H9 (cell line): ENCODE measurements around the gene USP12. TPM values are rescaled to one million over a fixed set of nuclear protein-coding genes. Genes with fewer than 3 reads are reported as not detected.

Experiments used
- DNase-seq: peaks from one replicate; pipeline ENCODE4 v3.0.0-alpha.2; 2017
- H2AFZ ChIP-seq: one replicate; pipeline ENCODE4 v1.6.1; 2013; ENCODE audit warnings: mild to moderate bottlenecking, low read length, control low read depth, moderate library complexity
- H2AK5ac ChIP-seq: 2 replicates; pipeline ENCODE4 v1.6.1; 2013; ENCODE audit warnings: low read length, control low read depth, mixed read lengths; ENCODE audit not compliant: insufficient read length
- H2BK120ac ChIP-seq: one replicate; pipeline ENCODE4 v1.6.1; 2013; ENCODE audit warnings: low read depth, mild to moderate bottlenecking, low read length, control low read depth, inconsistent platforms; ENCODE audit not compliant: poor library complexity, severe bottlenecking
- H2BK12ac ChIP-seq: 2 replicates; pipeline ENCODE4 v1.6.1; 2013; ENCODE audit warnings: low read length, control low read depth, mixed read lengths, low read depth; ENCODE audit not compliant: insufficient read length
- H2BK15ac ChIP-seq: 2 replicates; pipeline ENCODE4 v1.6.1; 2013; ENCODE audit warnings: low read depth, low read length, control low read depth
- H2BK20ac ChIP-seq: one replicate; pipeline ENCODE4 v1.6.1; 2013; ENCODE audit warnings: low read depth, mild to moderate bottlenecking, low read length, control low read depth, inconsistent platforms; ENCODE audit not compliant: poor library complexity, severe bottlenecking
- H2BK5ac ChIP-seq: 2 replicates; pipeline ENCODE4 v1.6.1; 2013; ENCODE audit warnings: low read length, control low read depth, mixed read lengths; ENCODE audit not compliant: insufficient read length
- H3K14ac ChIP-seq: 2 replicates; pipeline ENCODE4 v1.6.1; 2013; ENCODE audit warnings: low read length, control low read depth; ENCODE audit not compliant: insufficient read depth
- H3K18ac ChIP-seq: 2 replicates; pipeline ENCODE4 v1.6.1; 2013; ENCODE audit warnings: low read depth, mild to moderate bottlenecking, mixed read lengths, low read length, control low read depth; ENCODE audit not compliant: insufficient read length
- H3K23ac ChIP-seq: 2 replicates; pipeline ENCODE4 v1.6.1; 2013; ENCODE audit warnings: low read length, control low read depth, mixed read lengths, low read depth; ENCODE audit not compliant: insufficient read length
- H3K23me2 ChIP-seq: 2 replicates; pipeline ENCODE4 v1.6.1; 2013; ENCODE audit warnings: low read depth, mild to moderate bottlenecking, mixed read lengths, low read length, control low read depth; ENCODE audit not compliant: insufficient read length, poor library complexity, severe bottlenecking
- H3K27ac ChIP-seq: 2 replicates; pipeline ENCODE4 v1.5.1; 2013; ENCODE audit warnings: low read length, control low read depth, mixed read lengths, low read depth; ENCODE audit not compliant: insufficient read length
- H3K27me3 ChIP-seq: 2 replicates; pipeline ENCODE4 v1.6.1; 2013; ENCODE audit warnings: low read length, control low read depth, inconsistent platforms; ENCODE audit not compliant: insufficient read depth
- H3K4ac ChIP-seq: 2 replicates; pipeline ENCODE4 v1.6.1; 2013; ENCODE audit warnings: low read depth, mild to moderate bottlenecking, control low read depth, inconsistent platforms, low read length, moderate library complexity
- H3K4me1 ChIP-seq: 2 replicates; pipeline ENCODE4 v1.6.1; 2013; ENCODE audit warnings: low read length, control low read depth, inconsistent platforms; ENCODE audit not compliant: insufficient read depth
- H3K4me2 ChIP-seq: 2 replicates; pipeline ENCODE4 v1.6.1; 2013; ENCODE audit warnings: low read length, control low read depth, mixed read lengths; ENCODE audit not compliant: insufficient read length, insufficient read depth
- H3K56ac ChIP-seq: 2 replicates; pipeline ENCODE4 v1.6.1; 2013; ENCODE audit warnings: low read depth, mild to moderate bottlenecking, mixed read lengths, low read length, control low read depth; ENCODE audit not compliant: insufficient read length
- H3K79me1 ChIP-seq: 2 replicates; pipeline ENCODE4 v1.6.1; 2013; ENCODE audit warnings: low read depth, mild to moderate bottlenecking, moderate library complexity, low read length, control low read depth, inconsistent platforms; ENCODE audit not compliant: insufficient read depth, poor library complexity, severe bottlenecking
- H3K79me2 ChIP-seq: 2 replicates; pipeline ENCODE4 v1.6.1; 2013; ENCODE audit warnings: low read length, control low read depth, inconsistent platforms; ENCODE audit not compliant: insufficient read depth
- H3K9ac ChIP-seq: 2 replicates; pipeline ENCODE4 v1.6.1; 2013; ENCODE audit warnings: low read length, control low read depth, mixed read lengths; ENCODE audit not compliant: insufficient read length; ENCODE audit errors: extremely low read depth
- H3K9me3 ChIP-seq: one replicate; pipeline ENCODE4 v1.6.1; 2013; ENCODE audit warnings: low read depth, low read length, inconsistent platforms; ENCODE audit not compliant: control insufficient read depth
- H3T11ph ChIP-seq: one replicate; pipeline ENCODE4 v1.6.1; 2013; ENCODE audit warnings: mild to moderate bottlenecking, low read length, control low read depth, inconsistent platforms
- H4K20me1 ChIP-seq: one replicate; pipeline ENCODE4 v1.6.1; 2013; ENCODE audit not compliant: control insufficient read depth, insufficient read length, insufficient read depth
- H4K5ac ChIP-seq: 2 replicates; pipeline ENCODE4 v1.6.1; 2013; ENCODE audit warnings: low read depth, mild to moderate bottlenecking, mixed read lengths, low read length, control low read depth; ENCODE audit not compliant: insufficient read length
- H4K8ac ChIP-seq: replicated peaks from 2 replicates; pipeline ENCODE4 v1.6.1; 2013; ENCODE audit warnings: low read length, control low read depth, mixed read lengths, low read depth; ENCODE audit not compliant: insufficient read length
- H4K91ac ChIP-seq: 2 replicates; pipeline ENCODE4 v1.6.1; 2013; ENCODE audit warnings: low read depth, mild to moderate bottlenecking, moderate library complexity, mixed read lengths, low read length, control low read depth; ENCODE audit not compliant: insufficient read length
- H3K27ac Mint-ChIP-seq, 3 experiments: 2 replicates in 2 of 3; 3 replicates in 1 of 3; pipeline ENCODE4 v1.8.0; 2020 to 2021; ENCODE audit warnings: mixed read lengths in 3 of 3, mild to moderate bottlenecking in 1 of 3, moderate library complexity in 1 of 3
- H3K27me3 Mint-ChIP-seq: 2 replicates; pipeline ENCODE4 v1.8.0; 2021; ENCODE audit warnings: low read depth, mild to moderate bottlenecking, moderate library complexity, mixed read lengths
- H3K36me3 Mint-ChIP-seq, 3 experiments: 2 replicates in 2 of 3; 3 replicates in 1 of 3; pipeline ENCODE4 v1.8.0; 2020 to 2021; ENCODE audit warnings: low read depth in 3 of 3, mixed read lengths in 3 of 3; ENCODE audit not compliant: insufficient read depth in 1 of 3
- H3K4me1 Mint-ChIP-seq, 2 experiments: 2 replicates each; pipeline ENCODE4 v1.8.0; 2020; ENCODE audit warnings: mixed read lengths in 2 of 2
- H3K4me3 Mint-ChIP-seq, 2 experiments: 2 replicates in 1 of 2; 3 replicates in 1 of 2; pipeline ENCODE4 v1.8.0; 2020 to 2021; ENCODE audit warnings: mild to moderate bottlenecking in 2 of 2, mixed read lengths in 2 of 2, moderate library complexity in 1 of 2
- H3K9me3 Mint-ChIP-seq, 2 experiments: 2 replicates in 1 of 2; 3 replicates in 1 of 2; pipeline ENCODE4 v1.8.0; 2020; ENCODE audit warnings: mild to moderate bottlenecking in 2 of 2, mixed read lengths in 2 of 2, moderate library complexity in 1 of 2
- WGBS: extraction: QIAGEN DNeasy Blood & Tissue Kit; methylation state at CpG from one replicate; pipeline ENCODE4 v1.1.7; 2013; ENCODE audit warnings: missing lambda C conversion rate, low lambda C conversion rate, mixed read lengths; ENCODE audit not compliant: insufficient read length; ENCODE audit errors: extremely low coverage; 5-methylcytosine and 5-hydroxymethylcytosine counted together
- total RNA-seq: library from RNA; stranded (reverse); gene quantifications from 2 replicates; pipeline ENCODE4 v1.2.1, GENCODE V29; 2021
- TF ChIP-seq, protein P1 (sequence below): fragments of 200-600 bp; sonication (generic); conservative IDR thresholded peaks from 3 replicates; pipeline ENCODE4 v1.8.0; 2021; ENCODE audit warnings: antibody characterized with exemption, mild to moderate bottlenecking

Gene USP12
- total RNA-seq, 1 experiment from 2014 or later = 24.8 TPM

GRCh38 chr13:27194209-27194608 is 22.6 kb upstream of the USP12 start:
- Histone ChIP-seq H2BK12ac (no peak overlapping the region), H2BK15ac (no peak overlapping the region), H2BK20ac (no peak overlapping the region), H2BK120ac (no peak overlapping the region), H4K5ac (no peak overlapping the region), H3K27ac (no peak overlapping the region), H3K23ac (no peak overlapping the region), H3K79me2 (no peaks in the 10 kb centered on the region), H3K4me1 (no peaks in the 10 kb centered on the region), H4K8ac (no peak overlapping the region), H3K9me3 (no peaks in the 10 kb centered on the region), H3K18ac (no peak overlapping the region), H3K4me2 (no peak overlapping the region), H3K23me2 (no peaks in the 10 kb centered on the region), H2BK5ac (no peak overlapping the region), H3K79me1 (no peaks in the 10 kb centered on the region), H3K4ac (no peak overlapping the region), H3T11ph (no peak overlapping the region), H3K27me3 (no peaks in the 10 kb centered on the region), H3K9ac (no peak overlapping the region), H3K14ac (no peak overlapping the region), H4K91ac (no peak overlapping the region), H4K20me1 (no peaks in the 10 kb centered on the region), H2AFZ (no peak overlapping the region), H3K56ac (no peak overlapping the region), H2AK5ac (no peak overlapping the region)
- Mint-ChIP-seq H3K4me1 (peaks cover 22 to 23% of the 10 kb centered on the region in 2 experiments), H3K36me3 (no peaks in the 10 kb centered on the region), H3K9me3 (no peaks in the 10 kb centered on the region), H3K27ac (no peak overlapping the region; a peak in 1 of 7 replicates), H3K27me3 (no peaks in the 10 kb centered on the region), H3K4me3 (no peak overlapping the region)
- TF ChIP-seq, protein P1, sequence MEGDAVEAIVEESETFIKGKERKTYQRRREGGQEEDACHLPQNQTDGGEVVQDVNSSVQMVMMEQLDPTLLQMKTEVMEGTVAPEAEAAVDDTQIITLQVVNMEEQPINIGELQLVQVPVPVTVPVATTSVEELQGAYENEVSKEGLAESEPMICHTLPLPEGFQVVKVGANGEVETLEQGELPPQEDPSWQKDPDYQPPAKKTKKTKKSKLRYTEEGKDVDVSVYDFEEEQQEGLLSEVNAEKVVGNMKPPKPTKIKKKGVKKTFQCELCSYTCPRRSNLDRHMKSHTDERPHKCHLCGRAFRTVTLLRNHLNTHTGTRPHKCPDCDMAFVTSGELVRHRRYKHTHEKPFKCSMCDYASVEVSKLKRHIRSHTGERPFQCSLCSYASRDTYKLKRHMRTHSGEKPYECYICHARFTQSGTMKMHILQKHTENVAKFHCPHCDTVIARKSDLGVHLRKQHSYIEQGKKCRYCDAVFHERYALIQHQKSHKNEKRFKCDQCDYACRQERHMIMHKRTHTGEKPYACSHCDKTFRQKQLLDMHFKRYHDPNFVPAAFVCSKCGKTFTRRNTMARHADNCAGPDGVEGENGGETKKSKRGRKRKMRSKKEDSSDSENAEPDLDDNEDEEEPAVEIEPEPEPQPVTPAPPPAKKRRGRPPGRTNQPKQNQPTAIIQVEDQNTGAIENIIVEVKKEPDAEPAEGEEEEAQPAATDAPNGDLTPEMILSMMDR = no peak
- DNase-seq = no peak
- no CpG with 5 or more reads among the region's 3 CpGs for WGBS
